Mesenchymal stem cell (in vitro differentiated cells and primary cell): ENCODE results near the gene CLASRP.

Experiments
- DNase-seq: peaks from one replicate; pipeline ENCODE4 v3.0.0-alpha.2; 2013
- H2AFZ ChIP-seq: one replicate; pipeline ENCODE4 v1.6.1; 2013; ENCODE audit warnings: low read depth, mild to moderate bottlenecking, control low read depth, inconsistent platforms, low read length, moderate library complexity
- H2AK5ac ChIP-seq: 2 replicates; pipeline ENCODE4 v1.6.1; 2013; ENCODE audit warnings: low read length, moderate library complexity, mild to moderate bottlenecking, inconsistent platforms; ENCODE audit not compliant: severe bottlenecking
- H2BK120ac ChIP-seq: one replicate; pipeline ENCODE4 v1.6.1; 2013; ENCODE audit warnings: low read depth, mild to moderate bottlenecking, inconsistent platforms, low read length, moderate library complexity
- H2BK12ac ChIP-seq, 2 experiments: one replicate each; pipeline ENCODE4 v1.6.1; 2013; ENCODE audit warnings: inconsistent platforms in 2 of 2, low read length in 2 of 2, mild to moderate bottlenecking in 2 of 2, moderate library complexity in 2 of 2, control low read depth in 1 of 2
- H2BK15ac ChIP-seq: one replicate; pipeline ENCODE4 v1.6.1; 2013; ENCODE audit warnings: mild to moderate bottlenecking, low read depth, inconsistent platforms; ENCODE audit not compliant: poor library complexity, severe bottlenecking
- H2BK5ac ChIP-seq: 2 replicates; pipeline ENCODE4 v1.6.1; 2013; ENCODE audit warnings: low read depth, mild to moderate bottlenecking, low read length, control low read depth, inconsistent platforms; ENCODE audit not compliant: poor library complexity, severe bottlenecking
- H3K14ac ChIP-seq, 2 experiments: one replicate each; pipeline ENCODE4 v1.6.1; 2013; ENCODE audit warnings: inconsistent platforms in 2 of 2, low read length in 2 of 2, control low read depth in 1 of 2, mild to moderate bottlenecking in 1 of 2, moderate library complexity in 1 of 2
- H3K18ac ChIP-seq, 2 experiments: one replicate each; pipeline ENCODE4 v1.6.1; 2013; ENCODE audit warnings: inconsistent platforms in 2 of 2, low read length in 2 of 2, control low read depth in 1 of 2, low read depth in 1 of 2, mild to moderate bottlenecking in 1 of 2
- H3K23ac ChIP-seq, 2 experiments: one replicate each; pipeline ENCODE4 v1.6.1; 2013; ENCODE audit warnings: inconsistent platforms in 2 of 2, low read length in 2 of 2, mild to moderate bottlenecking in 2 of 2, moderate library complexity in 2 of 2, control low read depth in 1 of 2
- H3K27ac ChIP-seq: 2 replicates; pipeline ENCODE4 v1.5.1; 2013; ENCODE audit warnings: mild to moderate bottlenecking, moderate library complexity, low read length, control low read depth, inconsistent platforms; ENCODE audit not compliant: poor library complexity, severe bottlenecking
- H3K27me3 ChIP-seq, 2 experiments: 2 replicates each; pipeline versions ENCODE4 v1.6.1 to v1.7.0; 2013; ENCODE audit warnings: low read length in 2 of 2, mild to moderate bottlenecking in 2 of 2, moderate library complexity in 2 of 2, control low read depth in 1 of 2, inconsistent platforms in 1 of 2; ENCODE audit not compliant: control insufficient read depth in 1 of 2, insufficient read depth in 1 of 2
- H3K36me3 ChIP-seq, 2 experiments: 2 replicates each; pipeline versions ENCODE4 v1.6.1 to v1.7.0; 2013; ENCODE audit warnings: low read length in 2 of 2, control low read depth in 1 of 2, inconsistent platforms in 1 of 2, low read depth in 1 of 2, mild to moderate bottlenecking in 1 of 2; ENCODE audit not compliant: insufficient read depth in 2 of 2, control insufficient read depth in 1 of 2
- H3K4ac ChIP-seq, 2 experiments: one replicate each; pipeline ENCODE4 v1.6.1; 2013; ENCODE audit warnings: inconsistent platforms in 2 of 2, low read length in 2 of 2, mild to moderate bottlenecking in 2 of 2, moderate library complexity in 2 of 2, control low read depth in 1 of 2, low read depth in 1 of 2
- H3K4me1 ChIP-seq: 2 replicates; pipeline ENCODE4 v1.6.1; 2013; ENCODE audit warnings: low read depth, low read length, control low read depth; ENCODE audit not compliant: control insufficient read depth, insufficient read depth
- H3K4me2 ChIP-seq: 2 replicates; pipeline ENCODE4 v1.6.1; 2013; ENCODE audit warnings: low read length, mild to moderate bottlenecking, inconsistent platforms; ENCODE audit not compliant: poor library complexity, severe bottlenecking
- H3K4me3 ChIP-seq, 2 experiments: 2 replicates each; pipeline versions ENCODE4 v1.5.1 to v1.7.0; 2013; ENCODE audit warnings: low read length in 2 of 2, mild to moderate bottlenecking in 2 of 2, control low read depth in 1 of 2, low read depth in 1 of 2; ENCODE audit not compliant: insufficient read depth in 1 of 2
- H3K79me1 ChIP-seq: replicated peaks from 2 replicates; pipeline ENCODE4 v1.6.1; 2013; ENCODE audit warnings: mild to moderate bottlenecking, control low read depth, low read length, inconsistent platforms; ENCODE audit not compliant: poor library complexity, severe bottlenecking
- H3K9ac ChIP-seq: 2 replicates; pipeline ENCODE4 v1.7.0; 2013; ENCODE audit warnings: mild to moderate bottlenecking, low read length, moderate library complexity
- H3K9me3 ChIP-seq: 2 replicates; pipeline ENCODE4 v1.7.0; 2013; ENCODE audit warnings: mild to moderate bottlenecking, low read length; ENCODE audit not compliant: control insufficient read depth
- H4K8ac ChIP-seq: one replicate; pipeline ENCODE4 v1.6.1; 2013; ENCODE audit warnings: inconsistent platforms, mild to moderate bottlenecking, low read length, moderate library complexity
- H4K91ac ChIP-seq: one replicate; pipeline ENCODE4 v1.6.1; 2013; ENCODE audit warnings: mild to moderate bottlenecking, low read length, inconsistent platforms
- WGBS: methylation state at CpG from one replicate; pipeline ENCODE4 v1.1.7; 2013; ENCODE audit warnings: mixed read lengths; 5-methylcytosine and 5-hydroxymethylcytosine counted together

CLASRP gene

GRCh38 chr19:45092747-45093678, 54.2 kb downstream of the CLASRP start, which contains the start of gene PPP1R37:
Gene PPP1R37 (plus strand): TSS chr19:45093179. CDS start chr19:45093326, 147 bp downstream.
- peak within 1 kb of the TSS; percentile 69 for H2BK120ac ChIP-seq
- peak within 1 kb of the TSS; percentile 99 for H3K9ac ChIP-seq
- under 1% methylated on average over 101 of the region's 103 CpGs for WGBS
- peak within 1 kb of the TSS; percentile 91 to 95 for H3K18ac ChIP-seq
- H3K4me3 ChIP-seq = peak within 1 kb of the TSS; percentile 96 to 98
- peaks cover 23 to 26% of the 10 kb centered on the region in 2 experiments for H3K36me3 ChIP-seq
- H3K79me1 ChIP-seq = peaks cover 6% of the 10 kb centered on the region
- H3K27me3 ChIP-seq = no peaks in the 10 kb centered on the region
- peak; percentile 97 for DNase-seq
- peak within 1 kb of the TSS; percentile 96 for H3K27ac ChIP-seq
- peak within 1 kb of the TSS; percentile 59 to 86 for H3K4ac ChIP-seq
- H4K8ac ChIP-seq = peak within 1 kb of the TSS; percentile 88
- H3K9me3 ChIP-seq = no peaks in the 10 kb centered on the region
- peaks cover 31% of the 10 kb centered on the region for H3K4me1 ChIP-seq
- H3K23ac ChIP-seq = peak within 1 kb of the TSS in 1 of 2 experiments; percentile 14
- peak within 1 kb of the TSS; percentile 37 for H2AFZ ChIP-seq
- peak within 1 kb of the TSS; percentile 26 for H2BK15ac ChIP-seq
- H2AK5ac ChIP-seq = peak within 1 kb of the TSS; percentile 35
- H2BK12ac ChIP-seq = peak within 1 kb of the TSS in 1 of 2 experiments; percentile 73
- peak within 1 kb of the TSS in 1 of 2 experiments; percentile 95 for H3K14ac ChIP-seq
- peak within 1 kb of the TSS; percentile 85 for H2BK5ac ChIP-seq
- peak within 1 kb of the TSS; percentile 79 for H3K4me2 ChIP-seq
- no peak within 1 kb of the TSS for H4K91ac ChIP-seq

- Histone ChIP-seq H2BK120ac (no peak overlapping the region), H2BK12ac (peak overlapping the region in 1 of 2 experiments; percentile 38), H3K27ac (no peak overlapping the region), H2BK5ac (no peak overlapping the region), H4K91ac (no peak overlapping the region), H3K18ac (no peak overlapping the region), H3K9me3 (no peaks in the 10 kb centered on the region), H3K79me1 (peaks cover 6% of the 10 kb centered on the region), H3K23ac (no peak overlapping the region), H3K4me2 (peak overlapping the region; percentile 79), H3K4me3 (peak overlapping the region; percentile 24 to 98), H2AK5ac (no peak overlapping the region), H3K36me3 (peaks cover 15 to 21% of the 10 kb centered on the region in 2 experiments), H3K4ac (no peak overlapping the region), H3K4me1 (peaks cover 42% of the 10 kb centered on the region), H3K14ac (no peak overlapping the region), H3K9ac (peak overlapping the region; percentile 99), H3K27me3 (no peaks in the 10 kb centered on the region), H4K8ac (peak overlapping the region; percentile 19), H2AFZ (no peak overlapping the region), H2BK15ac (no peak overlapping the region)
- 84% methylated on average over 9 of the region's 9 CpGs for WGBS
- DNase-seq = no peak
Observed at GRCh38 chr19:45094137-45094536, 55.3 kb downstream of the CLASRP start.

DNA sequence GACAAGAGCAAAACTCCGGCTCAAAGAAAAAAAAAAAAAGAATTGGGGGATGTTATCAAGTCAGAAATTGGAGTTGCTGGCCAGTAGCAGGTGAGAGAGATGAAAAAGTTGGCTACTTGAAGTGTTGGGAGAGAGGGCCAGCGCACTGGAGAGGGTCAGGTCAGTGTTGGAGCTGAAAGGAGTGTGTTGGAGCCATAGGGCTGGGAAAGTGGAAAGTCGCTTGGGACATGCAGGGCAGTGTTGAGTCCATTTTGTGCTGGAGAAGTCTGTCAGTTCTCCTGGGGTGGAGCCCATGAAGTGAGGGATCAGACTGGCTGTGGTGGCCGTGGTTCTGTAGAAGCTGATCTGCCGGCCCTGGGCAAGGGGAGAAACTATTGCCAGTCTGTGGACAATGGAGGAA, 55.9 kb downstream of the CLASRP start:
- H2BK12ac ChIP-seq = peak overlapping the region in 1 of 2 experiments; percentile 71
- no peak overlapping the region for H3K4ac ChIP-seq

More for the DNA sequence above, 55.9 kb downstream of the CLASRP start:
- peak overlapping the region; percentile 12 for H3K4me2 ChIP-seq
- H2BK15ac ChIP-seq = no peak overlapping the region
- peaks cover 15 to 20% of the 10 kb centered on the region in 2 experiments for H3K36me3 ChIP-seq
- no peak overlapping the region for H3K23ac ChIP-seq
- H2BK120ac ChIP-seq = no peak overlapping the region
- H3K4me3 ChIP-seq = peak overlapping the region in 1 of 2 experiments; percentile 98
- H3K18ac ChIP-seq = no peak overlapping the region
- peaks cover 47% of the 10 kb centered on the region for H3K4me1 ChIP-seq
- H3K27me3 ChIP-seq = no peaks in the 10 kb centered on the region
- no peaks in the 10 kb centered on the region for H3K9me3 ChIP-seq
- no peak overlapping the region for H2AFZ ChIP-seq
- no peak for DNase-seq
- no peak overlapping the region for H2BK5ac ChIP-seq
- peak overlapping the region; percentile 99 for H3K9ac ChIP-seq
- peaks cover 6% of the 10 kb centered on the region for H3K79me1 ChIP-seq
- no peak overlapping the region for H2AK5ac ChIP-seq
- WGBS = 96% methylated on average over 5 of the region's 5 CpGs
- H4K91ac ChIP-seq = no peak overlapping the region
- H3K27ac ChIP-seq = no peak overlapping the region
- no peak overlapping the region for H4K8ac ChIP-seq
- H3K14ac ChIP-seq = no peak overlapping the region
